MM.1S (cell line): ENCODE results near the gene FUT7.
A peak's percentile ranks its signal among the peaks of the same experiment; 100 is the strongest.

Experiments
- DNase-seq: peaks from one replicate; pipeline ENCODE4 v3.0.0-alpha.2; 2015
- H2AFZ ChIP-seq: fragments of 300-600 bp; sonication (generic); 2 replicates; pipeline ENCODE4 v1.6.0; 2016; ENCODE audit warnings: antibody characterized with exemption, low read length
- H3F3A ChIP-seq: fragments of 300-600 bp; sonication (generic); 2 replicates; pipeline ENCODE4 v1.6.1; 2016; ENCODE audit warnings: mild to moderate bottlenecking, antibody characterized with exemption, low read length, moderate library complexity, mixed read lengths; ENCODE audit not compliant: insufficient read depth
- H3K27ac ChIP-seq: fragments of 300-600 bp; sonication (generic); 2 replicates; pipeline ENCODE4 v1.5.1; 2016; ENCODE audit warnings: mild to moderate bottlenecking, low read length
- H3K27me3 ChIP-seq: fragments of 300-600 bp; sonication (generic); replicated peaks from 2 replicates; pipeline ENCODE4 v1.6.0; 2016; ENCODE audit warnings: low read length; ENCODE audit not compliant: insufficient read depth
- H3K36me3 ChIP-seq: fragments of 300-600 bp; sonication (generic); replicated peaks from 2 replicates; pipeline ENCODE4 v1.6.1; 2016; ENCODE audit warnings: mild to moderate bottlenecking, low read length, mixed read lengths; ENCODE audit not compliant: insufficient read depth
- H3K4me1 ChIP-seq: fragments of 300-600 bp; sonication (generic); 2 replicates; pipeline ENCODE4 v1.6.1; 2016; ENCODE audit warnings: low read length, mixed read lengths
- H3K4me2 ChIP-seq: fragments of 300-600 bp; sonication (generic); 2 replicates; pipeline ENCODE4 v1.6.0; 2016; ENCODE audit warnings: low read depth, low read length
- H3K4me3 ChIP-seq: fragments of 300-600 bp; sonication (generic); 2 replicates; pipeline ENCODE4 v1.5.1; 2016; ENCODE audit warnings: low read length, mixed read lengths
- H3K79me2 ChIP-seq: fragments of 300-600 bp; sonication (generic); 2 replicates; pipeline ENCODE4 v1.6.1; 2016; ENCODE audit warnings: mixed run types, low read length, mixed read lengths
- H3K9ac ChIP-seq: fragments of 300-600 bp; sonication (generic); 2 replicates; pipeline ENCODE4 v1.6.1; 2016; ENCODE audit warnings: low read length, mixed read lengths
- H3K9me2 ChIP-seq: fragments of 300-600 bp; sonication (generic); replicated peaks from 2 replicates; pipeline ENCODE4 v1.6.1; 2016; ENCODE audit warnings: mild to moderate bottlenecking, low read length, mixed read lengths; ENCODE audit not compliant: insufficient read depth
- H3K9me3 ChIP-seq: fragments of 300-600 bp; sonication (generic); replicated peaks from 2 replicates; pipeline ENCODE4 v1.6.1; 2016; ENCODE audit warnings: mild to moderate bottlenecking, low read length, mixed read lengths; ENCODE audit not compliant: insufficient read depth
- H4K20me1 ChIP-seq: fragments of 300-600 bp; sonication (generic); 2 replicates; pipeline ENCODE4 v1.6.1; 2016; ENCODE audit warnings: mild to moderate bottlenecking, low read length, moderate library complexity, mixed read lengths; ENCODE audit not compliant: insufficient read depth
- EZH2 ChIP-seq: fragments of 300-600 bp; sonication (generic); optimal IDR thresholded peaks from 2 replicates; pipeline ENCODE3; 2017; ENCODE audit warnings: low read depth, mild to moderate bottlenecking, antibody characterized with exemption, low read length, mixed read lengths
- EZH2phosphoT487 ChIP-seq: fragments of 300-600 bp; sonication (generic); IDR thresholded peaks from 2 replicates; pipeline ENCODE4 v1.6.1; 2018; ENCODE audit warnings: antibody characterized with exemption, low read length
- TF ChIP-seq, protein P1 (sequence below): fragments of 300-600 bp; sonication (generic); IDR thresholded peaks from 2 replicates; pipeline ENCODE4 v1.5.1; 2016; ENCODE audit warnings: antibody characterized with exemption, low read length, mixed read lengths

Gene FUT7

DNA sequence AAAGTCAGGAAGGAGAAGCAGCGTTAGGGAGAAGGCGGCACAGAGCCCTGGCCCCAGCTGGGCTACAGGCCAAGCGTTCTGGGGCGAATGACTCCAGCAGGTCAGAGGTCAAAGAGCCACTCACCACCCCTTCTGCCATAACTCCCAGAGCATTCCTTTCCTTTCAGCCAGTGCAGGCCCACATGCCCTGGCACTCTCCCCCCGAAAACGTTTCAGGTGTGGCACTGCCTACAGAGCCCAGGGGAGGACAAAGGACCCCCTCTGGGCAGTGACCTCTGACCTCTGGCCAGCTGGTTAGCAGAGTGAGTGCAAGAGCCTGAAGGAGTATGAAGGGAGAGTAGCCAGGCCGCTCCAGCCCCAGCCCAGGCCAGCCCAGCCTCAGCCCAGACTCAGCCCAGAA lies 8.7 kb downstream of the FUT7 start:
- no peak overlapping the region for H3K4me2 ChIP-seq
- no peak overlapping the region for H3K4me3 ChIP-seq
- DNase-seq: no peak
- H4K20me1 ChIP-seq: no peaks in the 10 kb centered on the region
- H3K36me3 ChIP-seq: no peaks in the 10 kb centered on the region
- H3K9me3 ChIP-seq: no peaks in the 10 kb centered on the region
- no peaks in the 10 kb centered on the region for H3K9me2 ChIP-seq
- peaks cover 48% of the 10 kb centered on the region for H3K27me3 ChIP-seq
- H3K4me1 ChIP-seq: peaks cover 4% of the 10 kb centered on the region; the same call in 1 of the 2 replicates
- no peak overlapping the region for H3K27ac ChIP-seq
- TF ChIP-seq EZH2phosphoT487: no peak
- no peak for TF ChIP-seq EZH2
- TF ChIP-seq, protein P1, sequence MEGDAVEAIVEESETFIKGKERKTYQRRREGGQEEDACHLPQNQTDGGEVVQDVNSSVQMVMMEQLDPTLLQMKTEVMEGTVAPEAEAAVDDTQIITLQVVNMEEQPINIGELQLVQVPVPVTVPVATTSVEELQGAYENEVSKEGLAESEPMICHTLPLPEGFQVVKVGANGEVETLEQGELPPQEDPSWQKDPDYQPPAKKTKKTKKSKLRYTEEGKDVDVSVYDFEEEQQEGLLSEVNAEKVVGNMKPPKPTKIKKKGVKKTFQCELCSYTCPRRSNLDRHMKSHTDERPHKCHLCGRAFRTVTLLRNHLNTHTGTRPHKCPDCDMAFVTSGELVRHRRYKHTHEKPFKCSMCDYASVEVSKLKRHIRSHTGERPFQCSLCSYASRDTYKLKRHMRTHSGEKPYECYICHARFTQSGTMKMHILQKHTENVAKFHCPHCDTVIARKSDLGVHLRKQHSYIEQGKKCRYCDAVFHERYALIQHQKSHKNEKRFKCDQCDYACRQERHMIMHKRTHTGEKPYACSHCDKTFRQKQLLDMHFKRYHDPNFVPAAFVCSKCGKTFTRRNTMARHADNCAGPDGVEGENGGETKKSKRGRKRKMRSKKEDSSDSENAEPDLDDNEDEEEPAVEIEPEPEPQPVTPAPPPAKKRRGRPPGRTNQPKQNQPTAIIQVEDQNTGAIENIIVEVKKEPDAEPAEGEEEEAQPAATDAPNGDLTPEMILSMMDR: no peak
- H3F3A ChIP-seq: no peaks in the 10 kb centered on the region
- H2AFZ ChIP-seq: no peak overlapping the region
- no peaks in the 10 kb centered on the region for H3K79me2 ChIP-seq
- H3K9ac ChIP-seq: no peak overlapping the region

DNA sequence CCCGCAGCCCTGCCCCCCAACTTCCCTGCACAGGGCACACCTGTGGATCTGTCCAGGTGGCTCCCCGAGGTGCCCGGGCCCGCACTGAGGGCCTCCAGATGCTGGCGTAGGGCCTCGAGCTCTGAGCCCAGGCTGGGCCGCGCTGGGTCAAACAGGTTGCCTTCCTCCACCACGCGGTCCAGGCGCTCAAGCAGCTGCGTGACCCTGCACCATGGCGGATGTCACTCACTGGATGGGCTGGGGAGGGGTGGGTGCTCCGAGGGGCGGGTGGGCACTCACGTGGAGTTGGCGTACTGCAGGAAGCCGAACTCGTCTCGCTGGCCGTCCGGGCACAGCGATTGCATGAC lies 9.3 kb downstream of the FUT7 start:
- Histone ChIP-seq H3K9me3 (no peaks in the 10 kb centered on the region), H3K27me3 (peaks cover 48% of the 10 kb centered on the region), H3K27ac (no peak overlapping the region), H3K36me3 (no peaks in the 10 kb centered on the region), H3K9ac (no peak overlapping the region), H3K4me1 (peaks cover 4% of the 10 kb centered on the region; the same call in 1 of the 2 replicates), H3F3A (no peaks in the 10 kb centered on the region), H3K4me3 (no peak overlapping the region), H3K9me2 (no peaks in the 10 kb centered on the region), H3K79me2 (no peaks in the 10 kb centered on the region), H2AFZ (no peak overlapping the region), H3K4me2 (no peak overlapping the region), H4K20me1 (no peaks in the 10 kb centered on the region)
- TF ChIP-seq, protein P1: no peak
- TF ChIP-seq EZH2phosphoT487 (no peak), EZH2 (no peak)
- no peak for DNase-seq

DNA sequence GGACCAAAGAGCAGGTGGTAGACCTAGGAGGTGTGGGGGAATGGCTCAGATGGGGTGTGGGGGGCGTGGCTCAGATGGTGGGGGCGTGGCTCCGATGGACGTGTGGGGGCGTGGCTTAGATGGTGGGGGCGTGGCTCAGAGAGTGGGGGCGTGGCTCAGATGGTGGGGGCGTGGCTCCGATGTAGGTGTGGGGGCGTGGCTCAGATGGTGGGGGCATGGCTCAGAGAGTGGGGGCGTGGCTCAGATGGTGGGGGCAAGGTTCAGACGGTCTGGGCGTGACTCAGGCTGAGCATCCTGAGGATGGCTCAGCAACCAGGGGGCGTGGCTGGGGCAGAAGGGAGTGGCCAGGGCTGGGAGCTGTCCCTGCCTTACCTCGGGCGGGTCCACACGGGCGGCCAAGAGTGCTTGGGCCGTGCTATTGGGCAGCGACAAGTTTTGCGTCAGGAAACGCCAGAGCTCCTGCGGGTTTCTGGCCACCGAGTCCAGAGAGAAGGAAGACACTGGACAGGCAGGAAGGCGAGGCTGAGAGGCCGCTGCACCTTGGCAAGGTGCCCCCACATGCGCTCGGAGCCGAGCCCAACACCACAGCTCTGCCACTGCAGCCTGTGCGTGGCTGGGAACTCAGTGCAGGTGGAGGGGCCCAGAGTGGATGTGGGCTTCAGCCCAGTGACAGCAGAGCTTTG lies 9.8 kb downstream of the FUT7 start:
- no peak overlapping the region for H3K4me3 ChIP-seq
- no peak overlapping the region for H3K9ac ChIP-seq
- H4K20me1 ChIP-seq: no peaks in the 10 kb centered on the region
- no peaks in the 10 kb centered on the region for H3F3A ChIP-seq
- no peaks in the 10 kb centered on the region for H3K9me3 ChIP-seq
- no peak overlapping the region for H3K27ac ChIP-seq
- DNase-seq: peak; percentile 70
- H2AFZ ChIP-seq: no peak overlapping the region
- TF ChIP-seq EZH2 (no peak), EZH2phosphoT487 (no peak)
- TF ChIP-seq, protein P1: no peak
- no peaks in the 10 kb centered on the region for H3K9me2 ChIP-seq
- H3K27me3 ChIP-seq: peaks cover 44% of the 10 kb centered on the region
- H3K4me1 ChIP-seq: peaks cover 4% of the 10 kb centered on the region; the same call in 1 of the 2 replicates
- no peaks in the 10 kb centered on the region for H3K36me3 ChIP-seq
- H3K4me2 ChIP-seq: no peak overlapping the region
- H3K79me2 ChIP-seq: no peaks in the 10 kb centered on the region
